ENCODE measurements around the gene ADAMTS1. TPM values are rescaled to one million over a fixed set of nuclear protein-coding genes. Genes with fewer than 3 reads are reported as not detected.
A peak's percentile ranks its signal among the peaks of the same experiment; 100 is the strongest.

The ADAMTS1 gene
- total RNA-seq = 122 TPM
- long read RNA-seq, full-length matches to known transcripts = 537 of 642 reads
- long read RNA-seq, partial matches to known transcripts = 73 of 642 reads
- long read RNA-seq, other reads (novel, unspliced or antisense) = 32 of 642 reads

DNA sequence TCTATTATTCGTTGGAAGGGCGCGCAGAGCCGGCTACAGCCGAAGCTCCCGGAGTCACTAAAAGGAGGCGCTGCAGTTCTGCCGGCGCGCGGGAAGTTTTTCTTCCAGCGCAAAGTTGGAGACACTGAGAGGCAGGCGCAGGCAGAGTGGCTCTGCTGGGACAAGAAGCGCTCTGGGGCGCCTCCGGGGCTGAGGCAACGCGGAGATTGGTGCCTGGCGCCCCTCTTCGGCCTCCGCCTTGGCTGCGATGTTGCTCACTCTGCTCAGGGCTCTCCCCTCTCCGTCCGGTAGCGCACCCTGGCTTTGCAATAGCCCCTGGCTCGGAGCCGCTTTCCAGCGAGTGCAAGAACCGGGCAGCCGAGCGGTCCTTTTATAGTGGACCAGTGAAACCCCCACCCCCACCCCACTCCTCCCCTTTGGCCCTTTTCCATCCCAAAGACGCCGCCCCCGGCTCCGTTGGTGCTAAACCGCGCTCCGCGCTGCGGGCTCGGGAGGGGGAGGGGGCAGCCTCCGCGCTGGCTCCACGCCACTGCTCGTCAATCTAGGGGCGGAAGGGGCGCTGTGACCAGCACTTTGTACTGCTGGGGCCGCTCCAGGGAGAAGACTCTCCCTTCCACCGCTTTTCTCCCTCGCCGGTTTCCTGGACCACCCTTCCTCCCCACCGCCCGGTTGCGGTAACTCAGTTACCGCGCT, at the start of gene ADAMTS1:
TSS of gene ADAMTS1 (minus strand) at position 344 of the 693 bp plus-strand sequence. CDS start 455 bp downstream, outside the sequence.
- intact Hi-C loops (cut with DNase I) = no loop called here
- TF ChIP-seq, protein P1, sequence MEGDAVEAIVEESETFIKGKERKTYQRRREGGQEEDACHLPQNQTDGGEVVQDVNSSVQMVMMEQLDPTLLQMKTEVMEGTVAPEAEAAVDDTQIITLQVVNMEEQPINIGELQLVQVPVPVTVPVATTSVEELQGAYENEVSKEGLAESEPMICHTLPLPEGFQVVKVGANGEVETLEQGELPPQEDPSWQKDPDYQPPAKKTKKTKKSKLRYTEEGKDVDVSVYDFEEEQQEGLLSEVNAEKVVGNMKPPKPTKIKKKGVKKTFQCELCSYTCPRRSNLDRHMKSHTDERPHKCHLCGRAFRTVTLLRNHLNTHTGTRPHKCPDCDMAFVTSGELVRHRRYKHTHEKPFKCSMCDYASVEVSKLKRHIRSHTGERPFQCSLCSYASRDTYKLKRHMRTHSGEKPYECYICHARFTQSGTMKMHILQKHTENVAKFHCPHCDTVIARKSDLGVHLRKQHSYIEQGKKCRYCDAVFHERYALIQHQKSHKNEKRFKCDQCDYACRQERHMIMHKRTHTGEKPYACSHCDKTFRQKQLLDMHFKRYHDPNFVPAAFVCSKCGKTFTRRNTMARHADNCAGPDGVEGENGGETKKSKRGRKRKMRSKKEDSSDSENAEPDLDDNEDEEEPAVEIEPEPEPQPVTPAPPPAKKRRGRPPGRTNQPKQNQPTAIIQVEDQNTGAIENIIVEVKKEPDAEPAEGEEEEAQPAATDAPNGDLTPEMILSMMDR (IDR thresholded peaks at IDR 0.05) = peak; percentile 23
- Histone ChIP-seq H3K9me3 (no peaks in the 10 kb centered on the region), H3K36me3 (peaks cover 26% of the 10 kb centered on the region), H3K4me1 (peaks cover 28% of the 10 kb centered on the region), H3K27ac (peak within 1 kb of the TSS; percentile 94), H3K27me3 (peaks cover 4% of the 10 kb centered on the region), H3K4me3 (peak within 1 kb of the TSS; percentile 79)
- DNase-seq = peak; percentile 88
- peak; percentile 68 for ATAC-seq

DNA sequence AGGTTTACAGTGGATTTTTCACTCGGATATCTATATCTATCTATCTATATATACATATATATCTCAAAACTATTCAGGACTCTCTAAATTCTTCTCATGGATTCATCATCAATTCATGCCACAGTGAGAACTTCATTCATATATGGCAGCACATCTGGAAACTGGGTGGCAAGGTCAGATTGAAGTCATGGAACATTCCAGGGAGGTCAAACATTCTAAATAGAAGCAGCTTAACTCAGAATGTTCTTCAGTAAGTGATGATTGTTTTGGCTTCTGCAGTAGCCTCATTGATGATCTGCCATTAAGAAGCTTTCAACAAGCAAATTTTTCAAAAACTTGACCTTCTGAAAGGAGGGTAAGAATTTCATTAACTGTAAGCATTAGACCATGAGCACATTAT, 46.9 kb upstream of the ADAMTS1 start:
- Histone ChIP-seq H3K36me3 (no peaks in the 10 kb centered on the region), H3K4me3 (no peak overlapping the region), H3K27ac (no peak overlapping the region), H3K9me3 (no peaks in the 10 kb centered on the region), H3K27me3 (no peaks in the 10 kb centered on the region), H3K4me1 (no peaks in the 10 kb centered on the region)
- ATAC-seq = no peak
- TF ChIP-seq, protein P1 (IDR thresholded peaks at IDR 0.05) = no peak
- DNase-seq = no peak
- intact Hi-C loops (cut with DNase I) = no loop called here

DNA sequence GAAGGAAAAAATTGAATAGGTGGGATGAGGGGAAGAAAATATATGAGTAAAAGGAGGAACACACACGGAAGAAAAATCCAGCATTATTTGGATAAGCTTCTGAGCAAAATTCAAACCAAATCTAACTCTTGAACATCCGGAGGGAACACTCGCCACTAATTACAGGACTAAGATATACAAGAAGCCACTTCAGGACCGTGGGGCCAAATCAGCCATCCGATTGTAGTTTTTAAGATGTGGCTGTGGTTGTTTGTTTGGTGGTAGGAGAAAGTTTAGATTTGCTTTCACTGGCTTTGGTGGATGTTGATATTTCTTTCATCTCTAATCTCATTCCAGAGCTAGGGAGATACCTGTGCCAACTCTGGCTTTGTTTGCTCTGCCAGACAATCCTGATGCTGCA, 43.7 kb upstream of the ADAMTS1 start:
- DNase-seq (no peak), ATAC-seq (no peak)
- intact Hi-C loops (cut with DNase I) = no loop called here

DNA sequence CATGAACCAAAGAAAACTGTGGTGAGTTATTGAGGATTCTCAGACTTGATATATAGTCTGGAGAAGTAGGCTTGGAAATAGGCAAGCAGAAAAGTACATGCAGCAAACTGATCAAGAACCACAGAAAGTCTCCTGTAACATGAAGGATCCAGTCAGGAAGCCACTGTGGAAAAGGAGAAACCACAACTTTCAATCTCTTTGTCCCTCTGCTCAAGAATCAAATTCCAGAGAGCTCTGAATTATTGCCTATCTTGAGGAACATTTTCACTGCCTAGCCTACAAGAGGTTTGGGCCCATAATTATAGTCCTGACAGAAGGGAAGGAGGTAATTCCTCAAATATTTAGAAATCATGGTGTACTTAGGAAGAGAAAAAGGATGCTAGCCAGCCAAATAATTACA, 43.0 kb upstream of the ADAMTS1 start:
- intact Hi-C loops (cut with DNase I) = no loop called here
- H3K36me3 ChIP-seq = no peaks in the 10 kb centered on the region
- H3K27me3 ChIP-seq = no peaks in the 10 kb centered on the region
- H3K4me3 ChIP-seq = no peak overlapping the region
- DNase-seq (no peak), ATAC-seq (no peak)
- H3K27ac ChIP-seq = no peak overlapping the region
- H3K4me1 ChIP-seq = no peaks in the 10 kb centered on the region
- TF ChIP-seq, protein P1 (IDR thresholded peaks at IDR 0.05) = no peak
- no peaks in the 10 kb centered on the region for H3K9me3 ChIP-seq

More for the DNA sequence above, 43.7 kb upstream of the ADAMTS1 start:
- Histone ChIP-seq H3K4me1 (no peaks in the 10 kb centered on the region), H3K36me3 (no peaks in the 10 kb centered on the region), H3K27ac (no peak overlapping the region), H3K9me3 (no peaks in the 10 kb centered on the region), H3K4me3 (no peak overlapping the region), H3K27me3 (no peaks in the 10 kb centered on the region)
- TF ChIP-seq, protein P1 (IDR thresholded peaks at IDR 0.05) = no peak

DNA sequence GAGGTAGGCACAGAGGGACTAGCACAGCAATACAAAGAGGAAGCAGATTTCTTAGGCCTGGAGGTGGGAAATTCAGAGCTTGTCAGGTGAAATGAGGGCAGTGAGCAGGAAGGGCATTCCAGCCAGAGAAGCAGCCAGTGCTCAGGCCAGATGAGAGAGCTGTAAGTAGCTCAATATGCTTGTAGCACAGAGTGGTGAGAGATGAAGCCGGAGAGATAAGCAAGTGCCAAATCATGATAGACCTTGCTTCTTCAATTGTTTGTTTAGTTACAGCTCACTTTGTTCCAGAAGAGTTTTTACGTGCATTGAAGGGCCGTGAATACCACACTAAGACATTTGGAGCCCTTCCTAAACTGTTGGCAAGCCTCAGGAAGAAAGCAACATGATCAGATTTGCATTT, 42.0 kb upstream of the ADAMTS1 start:
- no peaks in the 10 kb centered on the region for H3K9me3 ChIP-seq
- H3K4me3 ChIP-seq = no peak overlapping the region
- TF ChIP-seq, protein P1 (IDR thresholded peaks at IDR 0.05) = no peak
- H3K36me3 ChIP-seq = no peaks in the 10 kb centered on the region
- DNase-seq (no peak), ATAC-seq (peak; percentile 56)
- no peaks in the 10 kb centered on the region for H3K4me1 ChIP-seq
- no peak overlapping the region for H3K27ac ChIP-seq
- intact Hi-C loops (cut with DNase I) = no loop called here
- H3K27me3 ChIP-seq = no peaks in the 10 kb centered on the region

Data from upper lobe of right lung (tissue), 1 donor.